Neural cell (in vitro differentiated cells): ENCODE results near the gene CNGA1. TPM values are rescaled to one million over a fixed set of nuclear protein-coding genes. Genes with fewer than 3 reads are reported as not detected.

Experiments used
- H2AFZ ChIP-seq: fragments of 200-600, 300-800 bp; sonication (generic), shearing (Covaris generic); 2 replicates; pipeline ENCODE4 v1.6.0; 2014; ENCODE audit warnings: low read depth, mild to moderate bottlenecking, antibody characterized with exemption, low read length, moderate library complexity
- H3F3A ChIP-seq: fragments of 200-600 bp; shearing (Covaris generic); 2 replicates; pipeline ENCODE4 v1.6.1; 2016; ENCODE audit warnings: mild to moderate bottlenecking, moderate library complexity, mixed read lengths, antibody characterized with exemption, low read length; ENCODE audit not compliant: insufficient read depth, poor library complexity, severe bottlenecking
- H3K27ac ChIP-seq: fragments of 200-600, 300-800 bp; sonication (generic), shearing (Covaris generic); 2 replicates; pipeline ENCODE4 v1.5.1; 2014; ENCODE audit warnings: mild to moderate bottlenecking, low read length, moderate library complexity
- H3K27me3 ChIP-seq: fragments of 300-800, 200-600 bp; sonication (generic), shearing (Covaris generic); 2 replicates; pipeline ENCODE4 v1.6.0; 2014; ENCODE audit warnings: mild to moderate bottlenecking, low read depth, low read length, moderate library complexity; ENCODE audit not compliant: insufficient read depth
- H3K36me3 ChIP-seq: fragments of 300-800, 200-600 bp; sonication (generic), shearing (Covaris generic); 2 replicates; pipeline ENCODE4 v1.5.1; 2014; ENCODE audit warnings: mild to moderate bottlenecking, antibody characterized with exemption, low read length, moderate library complexity; ENCODE audit not compliant: insufficient read depth
- H3K4me2 ChIP-seq: fragments of 300-800, 200-600 bp; sonication (generic), shearing (Covaris generic); 2 replicates; pipeline ENCODE4 v1.6.0; 2014; ENCODE audit warnings: mild to moderate bottlenecking, low read length
- H3K4me3 ChIP-seq: fragments of 300-800, 200-600 bp; sonication (generic), shearing (Covaris generic); 2 replicates; pipeline ENCODE4 v1.5.1; 2014; ENCODE audit warnings: mild to moderate bottlenecking, low read length, moderate library complexity
- H3K79me2 ChIP-seq: fragments of 200-600 bp; shearing (Covaris generic); replicated peaks from 2 replicates; pipeline ENCODE4 v1.6.0; 2014; ENCODE audit warnings: mild to moderate bottlenecking, low read length, moderate library complexity; ENCODE audit not compliant: insufficient read depth
- H3K9ac ChIP-seq: fragments of 300-800, 200-600 bp; sonication (generic), shearing (Covaris generic); 2 replicates; pipeline ENCODE4 v1.6.1; 2016; ENCODE audit warnings: mild to moderate bottlenecking, low read length, mixed read lengths
- H3K9me2 ChIP-seq: fragments of 200-600 bp; shearing (Covaris generic); 2 replicates; pipeline ENCODE4 v1.6.1; 2016; ENCODE audit warnings: mild to moderate bottlenecking, low read length, mixed read lengths; ENCODE audit not compliant: insufficient read depth
- H3K9me3 ChIP-seq: fragments of 200-600, 300-800 bp; sonication (generic), shearing (Covaris generic); 2 replicates; pipeline ENCODE4 v1.6.1; 2016; ENCODE audit warnings: mild to moderate bottlenecking, mixed run types, low read length, moderate library complexity, mixed read lengths
- H4K20me1 ChIP-seq: fragments of 200-600 bp; shearing (Covaris generic); 2 replicates; pipeline ENCODE4 v1.6.1; 2016; ENCODE audit warnings: mild to moderate bottlenecking, mixed run types; ENCODE audit not compliant: insufficient read depth
- CTCF ChIP-seq: fragments of 450-650 bp; IDR thresholded peaks from 2 replicates; pipeline ENCODE4 v1.5.1; 2014; ENCODE audit warnings: antibody characterized with exemption, mild to moderate bottlenecking, moderate library complexity; ENCODE audit not compliant: poor library complexity, severe bottlenecking
- EP300 ChIP-seq: fragments of 450-650 bp; conservative IDR thresholded peaks from 2 replicates; pipeline ENCODE4 v1.6.1; 2014; ENCODE audit warnings: antibody characterized with exemption, mild to moderate bottlenecking, moderate library complexity; ENCODE audit not compliant: poor library complexity, severe bottlenecking
- EZH2 ChIP-seq: fragments of 200-600, 300-800 bp; shearing (Covaris generic), sonication (generic); IDR thresholded peaks from 2 replicates; pipeline ENCODE4 v1.6.1; 2014; ENCODE audit warnings: antibody characterized with exemption, low read length, borderline replicate concordance, mild to moderate bottlenecking; ENCODE audit not compliant: insufficient read depth, poor library complexity, severe bottlenecking
- MXI1 ChIP-seq: fragments of 450-650 bp; conservative IDR thresholded peaks from 2 replicates; pipeline ENCODE4 v1.6.1; 2014; ENCODE audit warnings: antibody characterized with exemption, mild to moderate bottlenecking; ENCODE audit not compliant: poor library complexity, severe bottlenecking
- POLR2AphosphoS5 ChIP-seq: IDR thresholded peaks from 2 replicates; pipeline ENCODE4 v1.6.1; 2012
- RAD21 ChIP-seq: fragments of 450-650 bp; conservative IDR thresholded peaks from 2 replicates; pipeline ENCODE4 v1.6.1; 2014; ENCODE audit warnings: antibody characterized with exemption, mild to moderate bottlenecking, moderate library complexity
- REST ChIP-seq: IDR thresholded peaks from 2 replicates; pipeline ENCODE4 v1.6.1; 2012; ENCODE audit warnings: borderline replicate concordance
- SMC3 ChIP-seq: fragments of 450-650 bp; conservative IDR thresholded peaks from 2 replicates; pipeline ENCODE4 v1.6.1; 2014; ENCODE audit warnings: antibody characterized with exemption, mild to moderate bottlenecking, moderate library complexity; ENCODE audit not compliant: poor library complexity
- TAF1 ChIP-seq: IDR thresholded peaks from 2 replicates; pipeline ENCODE4 v1.6.1; 2012; ENCODE audit warnings: low read depth
- polyA plus RNA-seq: library from polyadenylated mRNA; depleted of rRNA; stranded (reverse); fragments of >200 nt; gene quantifications from 2 replicates; pipeline ENCODE4 v1.2.3, GENCODE V29; 2014

Gene CNGA1
- polyA plus RNA-seq, 1 donor from 2014 or later, result not detected

GRCh38 chr4:47936336-47936735 lies 80.1 kb downstream of the CNGA1 start:
- no peaks in the 10 kb centered on the region for H3K9me3 ChIP-seq
- H3K9me2 ChIP-seq, result no peaks in the 10 kb centered on the region
- no peak overlapping the region for H3K27ac ChIP-seq
- no peaks in the 10 kb centered on the region for H3F3A ChIP-seq
- TF ChIP-seq TAF1, result no peak
- TF ChIP-seq CTCF, result no peak
- TF ChIP-seq EZH2, result no peak
- no peak for TF ChIP-seq REST
- no peak for TF ChIP-seq MXI1
- no peak for TF ChIP-seq EP300
- no peak for TF ChIP-seq POLR2AphosphoS5
- TF ChIP-seq RAD21, result no peak
- TF ChIP-seq SMC3, result no peak
- H3K9ac ChIP-seq, result no peak overlapping the region
- no peaks in the 10 kb centered on the region for H3K27me3 ChIP-seq
- no peaks in the 10 kb centered on the region for H3K79me2 ChIP-seq
- no peak overlapping the region for H3K4me2 ChIP-seq
- no peaks in the 10 kb centered on the region for H4K20me1 ChIP-seq
- H2AFZ ChIP-seq, result no peak overlapping the region
- H3K4me3 ChIP-seq, result no peak overlapping the region
- H3K36me3 ChIP-seq, result no peaks in the 10 kb centered on the region

DNA sequence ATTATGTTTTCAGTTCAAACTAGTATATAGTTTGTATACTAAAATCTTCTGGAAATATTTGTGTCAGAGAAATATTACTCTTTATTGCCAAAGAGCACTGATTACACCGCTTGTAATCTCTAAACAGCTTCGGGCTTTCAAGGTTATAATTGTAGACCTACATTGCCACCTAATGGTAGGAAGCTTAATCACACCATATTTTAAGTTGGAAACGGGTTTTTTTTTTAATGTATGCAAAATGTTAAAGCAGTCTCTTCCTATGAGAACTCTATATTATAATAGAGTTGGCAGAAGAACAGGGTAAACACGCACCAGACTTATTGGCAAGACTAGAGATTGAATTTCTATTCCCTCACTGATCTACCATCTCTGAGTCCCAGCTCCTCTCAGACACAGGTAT lies 82.6 kb downstream of the CNGA1 start:
- H3K9me3 ChIP-seq, result no peaks in the 10 kb centered on the region
- H3K27me3 ChIP-seq, result no peaks in the 10 kb centered on the region
- H3K36me3 ChIP-seq, result no peaks in the 10 kb centered on the region
- no peaks in the 10 kb centered on the region for H3F3A ChIP-seq
- H3K4me2 ChIP-seq, result no peak overlapping the region
- H3K79me2 ChIP-seq, result no peaks in the 10 kb centered on the region
- no peak overlapping the region for H3K27ac ChIP-seq
- H4K20me1 ChIP-seq, result no peaks in the 10 kb centered on the region
- H3K9ac ChIP-seq, result no peak overlapping the region
- no peak overlapping the region for H2AFZ ChIP-seq
- no peak for TF ChIP-seq EZH2
- TF ChIP-seq POLR2AphosphoS5, result no peak
- TF ChIP-seq RAD21, result peak; percentile 83
- no peak for TF ChIP-seq TAF1
- peak; percentile 79 for TF ChIP-seq CTCF
- TF ChIP-seq SMC3, result peak; percentile 79
- H3K4me3 ChIP-seq, result no peak overlapping the region
- no peaks in the 10 kb centered on the region for H3K9me2 ChIP-seq
